Measurements from ENCODE around the gene BCO1.

The BCO1 gene

DNA sequence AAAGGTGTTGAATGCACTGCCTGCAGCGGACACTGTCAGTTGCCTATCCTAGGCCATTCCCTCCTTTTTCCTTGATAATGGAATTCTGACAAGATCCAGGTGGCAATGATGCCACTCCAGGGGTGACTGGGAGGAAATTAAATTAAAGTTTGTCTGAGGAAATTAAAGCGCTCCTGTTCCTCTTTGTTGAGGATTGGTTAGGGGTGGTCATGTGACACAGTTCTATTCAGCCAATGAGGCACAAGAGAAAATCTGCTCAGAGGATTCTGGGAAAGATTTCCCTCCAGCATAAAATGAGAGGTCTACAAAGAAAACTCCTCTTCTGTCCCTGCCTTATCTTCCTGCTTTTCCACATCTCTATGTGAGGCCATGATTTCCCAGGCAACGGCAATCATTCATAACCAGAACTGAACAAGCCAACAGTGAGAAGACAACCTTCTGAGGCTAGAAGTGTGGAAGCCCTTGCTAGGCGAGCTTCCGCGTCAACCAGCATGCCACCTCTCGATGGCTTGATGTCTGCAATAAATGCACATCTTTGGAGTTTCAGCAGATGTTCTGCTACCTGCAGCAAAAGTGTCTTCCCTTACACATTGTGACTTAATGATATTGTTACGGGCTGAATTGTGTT lies 5.6 kb upstream of the BCO1 start:
- DNase-seq: no peak

DNA sequence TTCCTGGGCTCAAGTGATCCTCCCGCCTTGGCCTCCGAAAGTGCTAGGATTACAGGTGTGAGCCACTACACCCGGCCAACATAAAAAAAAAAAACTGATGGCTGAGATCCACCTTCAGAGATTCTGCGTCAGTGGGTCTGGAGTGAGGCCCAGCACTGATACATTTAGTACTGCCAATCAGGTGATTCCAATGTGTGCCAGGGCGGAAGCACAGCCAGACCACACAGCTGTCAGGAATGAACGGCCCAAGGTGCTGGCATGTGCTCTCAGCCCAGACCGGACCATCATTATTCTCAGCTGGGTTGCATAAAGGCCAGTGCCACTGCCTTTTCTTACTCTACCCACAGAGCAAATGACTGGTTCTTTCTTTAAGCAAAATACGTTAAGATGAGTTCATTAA lies 1.2 kb upstream of the BCO1 start:
- DNase-seq: peak; percentile 63

DNA sequence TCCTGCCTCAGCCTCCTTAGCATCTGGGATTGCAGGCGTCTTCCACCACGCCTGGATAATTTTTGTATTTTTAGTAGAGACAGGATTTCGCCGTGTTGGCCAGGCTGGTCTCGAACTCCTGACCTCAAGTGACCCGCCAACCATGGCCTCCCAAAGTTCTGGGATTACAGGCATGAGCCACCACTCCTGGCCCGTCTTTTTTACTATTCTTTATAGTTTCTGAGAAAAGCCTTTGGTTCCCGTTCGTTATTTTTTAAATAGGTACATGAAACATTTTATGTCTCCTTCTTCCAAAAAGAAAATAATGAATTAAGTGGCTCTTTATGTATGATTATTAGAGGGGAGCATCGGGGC lies 570 bp upstream of the BCO1 start:
- DNase-seq: no peak

- DNase-seq: no peak
Measured at GRCh38 chr16:81239367-81240121, 1.1 kb downstream of the BCO1 start.

GRCh38 chr16:81241706-81242105 lies 3.2 kb downstream of the BCO1 start:
- DNase-seq: no peak

- no peak for DNase-seq
Measured at GRCh38 chr16:81242977-81243618, 4.6 kb downstream of the BCO1 start.

GRCh38 chr16:81243942-81244341 lies 5.5 kb downstream of the BCO1 start:
- DNase-seq: no peak

- DNase-seq: no peak
Measured at GRCh38 chr16:81251871-81252270, 13.4 kb downstream of the BCO1 start.

DNA sequence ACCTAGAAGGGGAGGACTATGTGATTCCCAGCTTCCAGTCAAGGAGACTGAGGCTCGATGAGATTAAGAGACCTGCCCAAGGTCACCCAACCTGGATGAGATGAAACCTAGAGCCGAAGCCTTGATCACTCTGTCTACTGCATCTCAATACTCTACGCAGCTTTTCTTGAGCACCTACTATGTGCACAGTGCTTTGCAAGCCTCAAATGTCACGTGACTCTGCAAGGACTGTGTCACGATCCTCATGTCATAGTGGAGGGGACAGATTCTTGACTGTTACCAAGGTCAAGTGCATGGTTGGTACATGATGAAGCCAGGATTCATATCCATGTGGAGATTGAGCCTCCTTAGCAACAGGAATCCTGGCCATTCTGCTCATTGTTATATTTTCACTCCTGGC lies 14.7 kb downstream of the BCO1 start:
- no peak for DNase-seq

DNA sequence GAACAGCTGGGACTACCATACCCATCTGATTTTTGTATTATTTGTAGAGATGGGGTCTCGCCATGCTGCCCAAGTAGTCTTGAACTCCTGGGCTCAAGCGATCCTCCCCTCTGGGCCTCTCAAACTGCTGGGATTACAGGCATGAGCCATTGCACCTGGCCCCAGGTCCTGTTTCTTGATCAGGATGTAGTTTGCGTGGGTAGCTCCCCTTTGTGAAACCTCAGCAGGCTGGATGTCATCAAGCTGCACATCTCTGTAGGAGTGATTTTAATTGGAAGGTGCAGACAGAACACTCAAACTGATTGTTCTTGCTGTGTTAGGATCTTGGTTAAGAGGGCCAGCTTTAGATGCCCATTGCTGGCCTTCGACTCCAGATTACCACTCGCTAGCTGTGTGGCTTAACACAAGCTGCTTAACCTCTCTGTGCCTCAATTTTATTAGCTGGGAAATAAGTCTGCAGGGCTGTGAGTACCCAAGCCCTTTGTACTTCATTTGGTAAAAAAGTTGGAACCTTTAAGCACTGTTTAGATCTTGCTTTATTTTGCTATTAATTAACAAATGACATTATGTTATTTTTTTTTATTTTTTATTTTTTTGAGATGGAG lies 16.5 kb downstream of the BCO1 start:
- no peak for DNase-seq

DNA sequence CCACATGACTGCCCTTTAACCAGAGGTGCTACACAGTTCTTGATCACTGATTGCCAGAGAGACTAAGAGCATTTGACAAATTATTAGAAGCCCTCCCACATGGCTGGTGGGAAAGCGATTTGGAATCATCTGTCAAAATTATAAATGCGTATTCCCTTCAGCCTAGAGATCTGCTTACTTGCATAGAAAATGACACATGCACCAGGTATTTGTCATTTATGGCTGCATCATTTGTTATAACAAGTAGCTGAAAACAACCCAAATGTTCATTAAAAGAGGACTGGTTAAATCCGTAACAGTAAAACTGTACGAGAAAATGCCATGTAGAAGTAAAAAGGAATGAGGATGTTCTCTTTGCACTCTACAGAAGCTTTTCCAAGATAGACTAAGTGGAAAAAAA lies 21.4 kb downstream of the BCO1 start:
- no peak for DNase-seq

- DNase-seq: no peak
Measured at GRCh38 chr16:81261049-81261648, 22.7 kb downstream of the BCO1 start.

- no peak for DNase-seq
Measured at GRCh38 chr16:81263470-81264220, 25.2 kb downstream of the BCO1 start.

- DNase-seq: no peak
Measured at GRCh38 chr16:81264386-81264785, 25.9 kb downstream of the BCO1 start.

GRCh38 chr16:81265052-81265451 lies 26.6 kb downstream of the BCO1 start:
- DNase-seq: no peak

- DNase-seq: peak; percentile 66
Measured at GRCh38 chr16:81265658-81266451, 27.4 kb downstream of the BCO1 start.

DNA sequence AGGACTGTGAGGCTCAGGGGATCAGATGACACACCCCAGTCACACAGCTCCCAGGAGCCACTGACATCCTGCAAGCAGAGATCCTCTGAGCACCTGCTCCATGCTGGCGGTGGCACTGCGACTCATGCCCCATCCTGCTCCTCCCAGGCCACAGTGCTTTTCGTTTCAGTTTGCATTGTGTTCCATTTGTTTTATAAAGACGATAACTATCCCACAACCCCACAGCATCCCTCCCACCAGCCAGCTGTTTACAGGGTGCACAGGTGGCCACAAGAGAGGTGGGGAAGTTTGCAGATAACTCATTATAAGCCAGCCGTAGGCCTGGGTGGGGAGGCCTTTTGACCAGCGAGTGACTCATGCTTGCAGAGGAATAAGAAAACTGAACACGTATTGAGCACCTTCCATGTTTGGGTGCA lies 28.2 kb downstream of the BCO1 start:
- no peak for DNase-seq

DNA sequence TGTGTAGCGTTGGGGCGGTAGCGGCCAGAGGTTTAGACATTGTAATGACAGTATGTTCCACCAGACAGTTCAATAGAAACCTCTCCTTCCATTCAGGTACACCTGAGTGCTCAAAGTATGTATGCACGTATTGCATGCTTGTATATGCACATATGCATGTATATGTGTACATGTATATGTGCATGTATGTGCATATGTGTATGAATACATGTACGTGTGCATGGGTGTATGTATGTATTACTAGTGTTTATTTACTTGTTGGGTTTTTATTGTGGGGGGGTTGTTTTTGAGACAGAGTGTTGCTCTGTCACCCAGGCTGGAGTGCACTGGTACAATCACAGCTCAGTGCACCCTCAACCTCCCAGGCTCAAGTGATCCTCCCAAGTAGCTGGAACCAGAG lies 30.0 kb downstream of the BCO1 start:
- DNase-seq: no peak

DNA sequence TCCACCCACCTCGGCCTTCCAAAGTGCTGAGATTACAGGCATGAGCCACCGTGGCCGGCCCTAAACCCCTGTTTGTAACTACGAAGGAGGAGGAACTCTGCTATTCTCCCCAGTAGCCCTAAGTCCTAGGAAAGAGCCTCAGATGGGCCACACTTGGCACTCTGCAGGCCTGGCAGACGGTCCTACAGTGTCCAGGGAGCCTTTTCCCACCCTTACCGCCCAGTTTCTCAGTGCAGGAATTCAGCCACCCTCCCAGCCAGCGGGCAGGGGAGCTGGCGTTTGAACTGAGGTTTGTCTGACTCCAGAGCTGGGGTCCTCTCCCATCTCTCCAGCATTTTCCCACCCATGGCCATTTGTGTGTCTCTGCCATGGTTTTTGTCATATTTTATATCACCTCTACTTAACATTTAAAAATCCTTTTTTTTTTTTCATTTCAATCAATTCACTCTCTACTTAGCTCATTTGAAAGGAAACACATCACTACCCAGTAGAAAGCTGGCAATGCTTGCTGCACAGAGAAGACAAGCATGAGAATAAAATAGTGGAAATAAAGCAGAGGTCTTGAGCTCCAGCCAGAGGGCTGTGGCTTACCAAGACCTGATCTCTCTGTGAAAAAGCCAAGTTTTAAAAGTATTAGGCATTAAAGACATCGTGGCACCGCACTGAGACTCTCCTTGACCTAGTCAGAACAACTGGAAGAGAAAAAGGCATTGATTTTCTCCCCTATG lies 34.9 kb downstream of the BCO1 start:
- DNase-seq: peak; percentile 28

DNA sequence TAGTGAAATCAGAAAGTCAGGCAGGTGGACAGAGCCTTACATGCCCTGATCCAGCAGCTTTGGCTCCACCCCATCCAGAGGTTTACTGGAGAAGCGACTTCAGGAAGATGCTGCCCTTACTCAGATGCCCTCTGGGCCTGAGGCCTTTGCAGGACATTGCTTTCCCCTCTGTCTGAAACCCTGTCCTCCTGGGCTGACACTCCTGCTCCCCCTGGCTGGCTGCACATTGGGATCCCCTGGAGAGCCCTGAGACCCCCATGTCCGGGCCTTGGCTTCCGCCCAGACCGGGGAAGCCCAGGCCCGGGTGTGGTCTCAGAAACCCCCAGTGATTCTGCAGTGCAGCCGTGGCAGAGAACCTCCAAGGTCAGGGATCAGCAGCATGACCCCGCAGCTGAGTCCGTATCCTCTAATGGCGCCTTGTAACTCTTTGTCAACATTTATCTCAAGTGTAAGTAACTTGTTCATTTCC lies 36.6 kb downstream of the BCO1 start:
- no peak for DNase-seq

DNA sequence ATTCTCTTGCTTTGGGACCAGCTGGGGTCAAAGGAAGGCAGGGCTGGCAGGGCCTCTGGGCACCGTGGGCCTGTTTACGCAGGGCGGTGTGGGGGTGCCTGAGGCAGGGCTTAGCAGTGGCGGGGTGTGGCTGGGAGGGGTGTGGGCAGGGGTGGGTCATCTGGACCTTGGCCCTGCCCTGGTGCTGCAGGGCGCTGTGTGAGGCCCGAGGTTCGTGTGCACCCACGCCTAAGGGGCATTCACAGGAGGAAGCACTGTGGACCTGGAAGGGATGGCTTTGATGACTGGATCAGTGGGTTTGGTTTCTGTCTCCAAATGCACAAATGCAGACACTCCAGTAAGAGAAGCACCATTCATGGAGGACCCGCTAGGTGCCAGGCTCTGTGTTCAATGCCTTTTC lies 37.3 kb downstream of the BCO1 start:
- DNase-seq: no peak

Measured in midbrain (tissue), 1 donor.